Mesothelial cell of epicardium (in vitro differentiated cells): Measurements from ENCODE around the gene TMEM232. TPM values are rescaled to one million over a fixed set of nuclear protein-coding genes. Genes with fewer than 3 reads are reported as not detected.

ENCODE experiments used
- DNase-seq, 2 experiments: peaks; one replicate each; pipeline ENCODE4 v3.0.0; 2021; ENCODE audit warnings: low spot score in 2 of 2; ENCODE audit not compliant: unreplicated experiment in 2 of 2
- H3K27ac Mint-ChIP-seq: 2 replicates; pipeline ENCODE4 v1.8.0; 2021; ENCODE audit warnings: mixed read lengths
- H3K27me3 Mint-ChIP-seq: 2 replicates; pipeline ENCODE4 v1.8.0; 2021; ENCODE audit warnings: low read depth, mixed read lengths
- H3K36me3 Mint-ChIP-seq: 2 replicates; pipeline ENCODE4 v1.8.0; 2021; ENCODE audit warnings: mixed read lengths
- H3K4me1 Mint-ChIP-seq: 2 replicates; pipeline ENCODE4 v1.8.0; 2021; ENCODE audit warnings: mixed read lengths
- H3K4me3 Mint-ChIP-seq: 2 replicates; pipeline ENCODE4 v1.8.0; 2021; ENCODE audit warnings: mild to moderate bottlenecking, moderate library complexity, mixed read lengths
- H3K9me3 Mint-ChIP-seq: 2 replicates; pipeline ENCODE4 v1.8.0; 2021; ENCODE audit warnings: mixed read lengths
- CTCF ChIP-seq: fragments of 200-600 bp; sonication (generic); IDR thresholded peaks from one replicate; pipeline ENCODE4 v1.5.0; 2021; ENCODE audit warnings: antibody characterized with exemption; ENCODE audit not compliant: unreplicated experiment
- total RNA-seq: library from RNA; stranded (reverse); gene quantifications from 3 replicates; pipeline ENCODE4 v1.2.1, GENCODE V29; 2021

TMEM232 gene
- total RNA-seq, 1 donor from 2014 or later, result 6.5 TPM

- Mint-ChIP-seq H3K27ac (no peak overlapping the region), H3K36me3 (peaks cover 2% of the 10 kb centered on the region), H3K4me3 (no peak overlapping the region), H3K27me3 (no peaks in the 10 kb centered on the region), H3K9me3 (peaks cover 15% of the 10 kb centered on the region), H3K4me1 (no peaks in the 10 kb centered on the region)
- TF ChIP-seq CTCF, result no peak
- DNase-seq, result no peak
These were observed 286.4 kb downstream of the TMEM232 start for GRCh38 chr5:110440058-110440457.

- H3K36me3 Mint-ChIP-seq, result peaks cover 2% of the 10 kb centered on the region
- H3K27ac Mint-ChIP-seq, result no peak overlapping the region
- no peak overlapping the region for H3K4me3 Mint-ChIP-seq
- no peak for TF ChIP-seq CTCF
- H3K4me1 Mint-ChIP-seq, result no peaks in the 10 kb centered on the region
- H3K9me3 Mint-ChIP-seq, result peaks cover 15% of the 10 kb centered on the region
- no peak for DNase-seq
- H3K27me3 Mint-ChIP-seq, result no peaks in the 10 kb centered on the region
These were observed 287.2 kb downstream of the TMEM232 start for GRCh38 chr5:110439296-110439695.

GRCh38 chr5:110435207-110435606 lies 291.3 kb downstream of the TMEM232 start:
- DNase-seq, result no peak

GRCh38 chr5:110431603-110432002 lies 294.9 kb downstream of the TMEM232 start:
- H3K4me3 Mint-ChIP-seq, result no peak overlapping the region
- DNase-seq, result no peak
- no peak overlapping the region for H3K27ac Mint-ChIP-seq
- H3K9me3 Mint-ChIP-seq, result peaks cover 28% of the 10 kb centered on the region
- peaks cover under 1% of the 10 kb centered on the region for H3K36me3 Mint-ChIP-seq
- no peaks in the 10 kb centered on the region for H3K27me3 Mint-ChIP-seq
- no peak for TF ChIP-seq CTCF
- no peaks in the 10 kb centered on the region for H3K4me1 Mint-ChIP-seq

More at GRCh38 chr5:110435207-110435606, 291.3 kb downstream of the TMEM232 start:
- no peaks in the 10 kb centered on the region for H3K27me3 Mint-ChIP-seq
- peaks cover 31% of the 10 kb centered on the region for H3K9me3 Mint-ChIP-seq
- H3K36me3 Mint-ChIP-seq, result peaks cover 2% of the 10 kb centered on the region
- H3K4me3 Mint-ChIP-seq, result no peak overlapping the region
- H3K4me1 Mint-ChIP-seq, result no peaks in the 10 kb centered on the region
- TF ChIP-seq CTCF, result no peak
- no peak overlapping the region for H3K27ac Mint-ChIP-seq

- Mint-ChIP-seq H3K9me3 (no peaks in the 10 kb centered on the region), H3K36me3 (no peaks in the 10 kb centered on the region), H3K4me1 (no peaks in the 10 kb centered on the region), H3K27ac (no peak overlapping the region), H3K4me3 (no peak overlapping the region), H3K27me3 (peaks cover 3% of the 10 kb centered on the region)
- no peak for TF ChIP-seq CTCF
- no peak for DNase-seq
These were observed 312.1 kb downstream of the TMEM232 start for GRCh38 chr5:110414360-110414759.

- no peak overlapping the region for H3K4me3 Mint-ChIP-seq
- H3K27ac Mint-ChIP-seq, result no peak overlapping the region
- TF ChIP-seq CTCF, result no peak
- no peaks in the 10 kb centered on the region for H3K36me3 Mint-ChIP-seq
- H3K4me1 Mint-ChIP-seq, result no peaks in the 10 kb centered on the region
- peaks cover 3% of the 10 kb centered on the region for H3K27me3 Mint-ChIP-seq
- no peaks in the 10 kb centered on the region for H3K9me3 Mint-ChIP-seq
- DNase-seq, result no peak
These were observed 312.6 kb downstream of the TMEM232 start for GRCh38 chr5:110413856-110414255.
